ENCODE data around the gene RNASEH1.

- TF ChIP-seq CTCF (IDR thresholded peaks at IDR 0.05; ENCODE audit: low read depth, low read length, missing input control) (no peak), HNF4G (IDR thresholded peaks at IDR 0.05) (no peak), RAD21 (IDR thresholded peaks at IDR 0.05) (no peak), REST (IDR thresholded peaks at IDR 0.05) (no peak), MAX (IDR thresholded peaks at IDR 0.05) (no peak), YY1 (IDR thresholded peaks at IDR 0.05) (no peak), FOXA1 (IDR thresholded peaks at IDR 0.05) (no peak), TAF1 (conservative IDR thresholded peaks at IDR 0.05) (no peak), EGR1 (IDR thresholded peaks at IDR 0.05; ENCODE audit: low read depth in 2 of 2) (no peak), SP1 (IDR thresholded peaks at IDR 0.05) (no peak), RXRA (IDR thresholded peaks at IDR 0.05) (no peak), ZBTB33 (IDR thresholded peaks at IDR 0.05) (no peak)
Observed at GRCh38 chr2:3526871-3527270, 31.3 kb downstream of the RNASEH1 start.
